ENCODE results near the gene ARNT2.

GRCh38 chr15:80518522-80518921 is 114.3 kb downstream of the ARNT2 start:
- TF ChIP-seq CTCF (conservative IDR thresholded peaks at IDR 0.05; ENCODE audit: low read length) (no peak), EZH2phosphoT487 (IDR thresholded peaks at IDR 0.05; ENCODE audit: borderline replicate concordance, low read depth, low read length) (no peak)

Data from OCI-LY7 (cell line).